GM23338 (cell line): Measurements from ENCODE around the gene CCR7. TPM values are rescaled to one million over a fixed set of nuclear protein-coding genes. Genes with fewer than 3 reads are reported as not detected.

Experiments used
- ATAC-seq: fragments of 200-7000 bp; cut with Tn5 transposase; 3 replicates; pipeline ENCODE4 v1.9.1; 2020
- DNase-seq: peaks from one replicate; pipeline ENCODE4 v3.0.0-alpha.2; 2015; ENCODE audit warnings: low spot score
- H2AFZ ChIP-seq: fragments of 200-600 bp; sonication (generic); 2 replicates; pipeline ENCODE4 v1.8.0; 2016; ENCODE audit warnings: antibody characterized with exemption, mild to moderate bottlenecking, moderate library complexity
- H3F3A ChIP-seq: fragments of 200-600 bp; sonication (generic); replicated peaks from 2 replicates; pipeline ENCODE4 v1.8.0; 2017; ENCODE audit warnings: antibody characterized with exemption, mixed run types, low read depth
- H3K27ac ChIP-seq: fragments of 200-600 bp; sonication (generic); 2 replicates; pipeline ENCODE4 v1.6.1; 2016; ENCODE audit warnings: low read depth
- H3K27me3 ChIP-seq: fragments of 200-600 bp; sonication (generic); 2 replicates; pipeline ENCODE4 v1.8.0; 2016; ENCODE audit warnings: mild to moderate bottlenecking, mixed run types, moderate library complexity; ENCODE audit not compliant: insufficient read depth
- H3K36me3 ChIP-seq: fragments of 200-600 bp; sonication (generic); 2 replicates; pipeline ENCODE4 v1.8.0; 2016; ENCODE audit warnings: mild to moderate bottlenecking; ENCODE audit not compliant: insufficient read depth
- H3K4me1 ChIP-seq: fragments of 200-600 bp; sonication (generic); 2 replicates; pipeline ENCODE4 v1.8.0; 2016; ENCODE audit warnings: mild to moderate bottlenecking, moderate library complexity; ENCODE audit not compliant: insufficient read depth
- H3K4me2 ChIP-seq: fragments of 200-600 bp; sonication (generic); 2 replicates; pipeline ENCODE4 v1.7.1; 2017; ENCODE audit warnings: mixed run types
- H3K4me3 ChIP-seq: fragments of 200-600 bp; sonication (generic); 2 replicates; pipeline ENCODE4 v1.6.1; 2016; ENCODE audit warnings: mixed run types
- H3K79me2 ChIP-seq: fragments of 200-600 bp; sonication (generic); replicated peaks from 2 replicates; pipeline ENCODE4 v1.8.0; 2017; ENCODE audit warnings: mild to moderate bottlenecking; ENCODE audit not compliant: insufficient read depth
- H3K9me2 ChIP-seq: fragments of 200-600 bp; sonication (generic); 2 replicates; pipeline ENCODE4 v1.8.0; 2017; ENCODE audit not compliant: insufficient read depth
- H4K20me1 ChIP-seq: fragments of 200-600 bp; sonication (generic); replicated peaks from 2 replicates; pipeline ENCODE4 v1.8.0; 2017; ENCODE audit warnings: mild to moderate bottlenecking; ENCODE audit not compliant: insufficient read depth
- H3K27ac Mint-ChIP-seq: 2 replicates; pipeline ENCODE4 v1.8.0; 2020; ENCODE audit warnings: inconsistent platforms, mild to moderate bottlenecking, moderate library complexity, mixed read lengths
- H3K27me3 Mint-ChIP-seq: 3 replicates; pipeline ENCODE4 v1.8.0; 2022; ENCODE audit warnings: low read depth, mild to moderate bottlenecking, moderate library complexity, mixed read lengths, inconsistent platforms; ENCODE audit not compliant: insufficient read depth, poor library complexity
- H3K36me3 Mint-ChIP-seq: 3 replicates; pipeline ENCODE4 v1.8.0; 2021; ENCODE audit warnings: low read depth, mild to moderate bottlenecking, inconsistent platforms, moderate library complexity, mixed read lengths
- H3K4me1 Mint-ChIP-seq: 3 replicates; pipeline ENCODE4 v1.8.0; 2020; ENCODE audit warnings: mild to moderate bottlenecking, inconsistent platforms, mixed read lengths
- H3K4me3 Mint-ChIP-seq: 3 replicates; pipeline ENCODE4 v1.8.0; 2021; ENCODE audit warnings: moderate library complexity, mild to moderate bottlenecking, inconsistent platforms, mixed read lengths
- H3K9me3 Mint-ChIP-seq: 3 replicates; pipeline ENCODE4 v1.8.0; 2020; ENCODE audit warnings: moderate library complexity, mild to moderate bottlenecking, inconsistent platforms, mixed read lengths
- CREB1 ChIP-seq: fragments of 250-450 bp; sonication (Bioruptor Pico); IDR thresholded peaks from 2 replicates; pipeline ENCODE4 v1.5.0; 2020; ENCODE audit warnings: low read depth, mild to moderate bottlenecking, moderate library complexity
- EZH2 ChIP-seq: fragments of 200-600 bp; sonication (generic); IDR thresholded peaks from one replicate; pipeline ENCODE4 v1.8.0; 2017; ENCODE audit warnings: antibody characterized with exemption, mild to moderate bottlenecking, low read depth; ENCODE audit not compliant: unreplicated experiment
- EZH2phosphoT487 ChIP-seq: fragments of 200-600 bp; sonication (generic); IDR thresholded peaks from one replicate; pipeline ENCODE4 v1.8.1; 2018; ENCODE audit warnings: antibody characterized with exemption; ENCODE audit not compliant: unreplicated experiment
- NANOG ChIP-seq: IDR thresholded peaks from 2 replicates; pipeline ENCODE4 v1.6.1; 2016; ENCODE audit warnings: antibody characterized with exemption, borderline replicate concordance
- REST ChIP-seq: IDR thresholded peaks from one replicate; pipeline ENCODE4 v1.6.1; 2018; ENCODE audit warnings: antibody characterized with exemption; ENCODE audit not compliant: unreplicated experiment
- STAT1 ChIP-seq: IDR thresholded peaks from one replicate; pipeline ENCODE4 v1.6.1; 2016; ENCODE audit warnings: antibody characterized with exemption; ENCODE audit not compliant: unreplicated experiment
- ZNF114 ChIP-seq: fragments of 250-450 bp; sonication (Bioruptor Pico); IDR thresholded peaks from 2 replicates; pipeline ENCODE4 v1.5.0; 2020; ENCODE audit warnings: mild to moderate bottlenecking, moderate library complexity
- ZNF331 ChIP-seq: fragments of 250-450 bp; sonication (Bioruptor Pico); IDR thresholded peaks from 2 replicates; pipeline ENCODE4 v1.5.0; 2020; ENCODE audit warnings: low read depth, mild to moderate bottlenecking, moderate library complexity
- polyA plus RNA-seq: library from polyadenylated mRNA; unstranded; fragments of >200 nt; fragmentation: Nextera tagmentation; extraction: Ambion mirVana; gene quantifications from 2 replicates; pipeline ENCODE4 v1.2.1, GENCODE V29; 2016
- total RNA-seq: library from RNA; depleted of rRNA; stranded (reverse); fragments of >200 nt; shearing (Covaris generic); gene quantifications from 2 replicates; pipeline ENCODE4 v1.2.3, GENCODE V29; 2014
- TF ChIP-seq, protein P1 (sequence below), 2 experiments: fragments of 200-600 bp in 1 of 2; sonication (generic) in 1 of 2; conservative IDR thresholded peaks; 2 replicates each; pipeline versions ENCODE4 v1.5.1 to v1.6.1; 2016 to 2017; ENCODE audit warnings: antibody characterized with exemption in 2 of 2, low read depth in 2 of 2, mild to moderate bottlenecking in 2 of 2, moderate library complexity in 1 of 2
- TF ChIP-seq, protein P2 (sequence below): IDR thresholded peaks from 2 replicates; pipeline ENCODE4 v1.6.1; 2016; ENCODE audit warnings: antibody characterized with exemption

Gene CCR7
- total and polyA plus RNA-seq, 2 experiments from 2014 or later, result 0.37 to 0.59 TPM

GRCh38 chr17:40530531-40530994 lies 34.7 kb downstream of the CCR7 start (continued):
- no peak for TF ChIP-seq REST
- TF ChIP-seq CREB1 (CRISPR knock-in tag), result no peak
- TF ChIP-seq ZNF114 (CRISPR knock-in tag), result no peak
- TF ChIP-seq, protein P1, sequence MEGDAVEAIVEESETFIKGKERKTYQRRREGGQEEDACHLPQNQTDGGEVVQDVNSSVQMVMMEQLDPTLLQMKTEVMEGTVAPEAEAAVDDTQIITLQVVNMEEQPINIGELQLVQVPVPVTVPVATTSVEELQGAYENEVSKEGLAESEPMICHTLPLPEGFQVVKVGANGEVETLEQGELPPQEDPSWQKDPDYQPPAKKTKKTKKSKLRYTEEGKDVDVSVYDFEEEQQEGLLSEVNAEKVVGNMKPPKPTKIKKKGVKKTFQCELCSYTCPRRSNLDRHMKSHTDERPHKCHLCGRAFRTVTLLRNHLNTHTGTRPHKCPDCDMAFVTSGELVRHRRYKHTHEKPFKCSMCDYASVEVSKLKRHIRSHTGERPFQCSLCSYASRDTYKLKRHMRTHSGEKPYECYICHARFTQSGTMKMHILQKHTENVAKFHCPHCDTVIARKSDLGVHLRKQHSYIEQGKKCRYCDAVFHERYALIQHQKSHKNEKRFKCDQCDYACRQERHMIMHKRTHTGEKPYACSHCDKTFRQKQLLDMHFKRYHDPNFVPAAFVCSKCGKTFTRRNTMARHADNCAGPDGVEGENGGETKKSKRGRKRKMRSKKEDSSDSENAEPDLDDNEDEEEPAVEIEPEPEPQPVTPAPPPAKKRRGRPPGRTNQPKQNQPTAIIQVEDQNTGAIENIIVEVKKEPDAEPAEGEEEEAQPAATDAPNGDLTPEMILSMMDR (conservative IDR thresholded peaks at IDR 0.05; ENCODE audit: low read depth in 2 of 2), result no peak
- TF ChIP-seq ZNF331 (CRISPR knock-in tag), result no peak
- no peak for TF ChIP-seq EZH2
- TF ChIP-seq, protein P2, sequence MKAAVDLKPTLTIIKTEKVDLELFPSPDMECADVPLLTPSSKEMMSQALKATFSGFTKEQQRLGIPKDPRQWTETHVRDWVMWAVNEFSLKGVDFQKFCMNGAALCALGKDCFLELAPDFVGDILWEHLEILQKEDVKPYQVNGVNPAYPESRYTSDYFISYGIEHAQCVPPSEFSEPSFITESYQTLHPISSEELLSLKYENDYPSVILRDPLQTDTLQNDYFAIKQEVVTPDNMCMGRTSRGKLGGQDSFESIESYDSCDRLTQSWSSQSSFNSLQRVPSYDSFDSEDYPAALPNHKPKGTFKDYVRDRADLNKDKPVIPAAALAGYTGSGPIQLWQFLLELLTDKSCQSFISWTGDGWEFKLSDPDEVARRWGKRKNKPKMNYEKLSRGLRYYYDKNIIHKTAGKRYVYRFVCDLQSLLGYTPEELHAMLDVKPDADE, result no peak
- TF ChIP-seq NANOG, result no peak
- no peak for TF ChIP-seq EZH2phosphoT487

DNA sequence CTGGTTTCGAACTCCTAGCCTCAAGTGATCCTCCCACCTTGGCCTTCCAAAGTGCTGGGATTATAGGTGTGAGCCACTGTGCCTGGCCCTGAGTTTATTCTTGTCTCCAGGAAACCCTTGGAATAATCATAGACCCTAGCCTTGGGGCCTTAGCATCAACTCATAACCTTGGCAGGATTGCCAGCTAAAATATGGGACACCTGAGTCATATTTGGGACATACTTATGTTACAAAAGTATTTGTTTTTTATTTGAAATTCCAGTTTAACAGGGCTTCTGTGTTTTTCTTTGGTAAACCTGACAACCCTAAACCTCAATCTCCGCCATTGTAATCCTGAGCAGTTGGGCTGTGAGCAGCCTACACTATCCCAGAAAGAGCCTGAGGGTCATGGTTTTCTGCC lies 35.3 kb downstream of the CCR7 start:
- Mint-ChIP-seq H3K27ac (no peak overlapping the region), H3K9me3 (peaks cover 9% of the 10 kb centered on the region), H3K4me3 (no peak overlapping the region), H3K27me3 (peaks cover 14% of the 10 kb centered on the region), H3K36me3 (peaks cover 5% of the 10 kb centered on the region; the same call in 1 of the 3 replicates), H3K4me1 (peaks cover 24% of the 10 kb centered on the region)
- H4K20me1 ChIP-seq, result no peaks in the 10 kb centered on the region
- DNase-seq, result no peak
- no peaks in the 10 kb centered on the region for H3K36me3 ChIP-seq
- no peaks in the 10 kb centered on the region for H3K27me3 ChIP-seq
- H3K4me1 ChIP-seq, result peaks cover 4% of the 10 kb centered on the region; the same call in 1 of the 2 replicates
- TF ChIP-seq STAT1 (no peak), REST (no peak), ZNF114 (CRISPR knock-in tag) (no peak), NANOG (no peak)
- TF ChIP-seq, protein P1 (conservative IDR thresholded peaks at IDR 0.05; ENCODE audit: low read depth in 2 of 2), result no peak
- no peak overlapping the region for H3K27ac ChIP-seq
- no peaks in the 10 kb centered on the region for H3K9me2 ChIP-seq
- H3K79me2 ChIP-seq, result no peaks in the 10 kb centered on the region
- no peak overlapping the region for H2AFZ ChIP-seq
- H3K4me2 ChIP-seq, result no peak overlapping the region
- H3F3A ChIP-seq, result no peaks in the 10 kb centered on the region
- H3K4me3 ChIP-seq, result no peak overlapping the region
- ATAC-seq, result no peak
